Measurements from ENCODE around the gene INSC.

GRCh38 chr11:15095736-15096228 lies 18.9 kb upstream of the INSC start:
- TF ChIP-seq, protein P1, sequence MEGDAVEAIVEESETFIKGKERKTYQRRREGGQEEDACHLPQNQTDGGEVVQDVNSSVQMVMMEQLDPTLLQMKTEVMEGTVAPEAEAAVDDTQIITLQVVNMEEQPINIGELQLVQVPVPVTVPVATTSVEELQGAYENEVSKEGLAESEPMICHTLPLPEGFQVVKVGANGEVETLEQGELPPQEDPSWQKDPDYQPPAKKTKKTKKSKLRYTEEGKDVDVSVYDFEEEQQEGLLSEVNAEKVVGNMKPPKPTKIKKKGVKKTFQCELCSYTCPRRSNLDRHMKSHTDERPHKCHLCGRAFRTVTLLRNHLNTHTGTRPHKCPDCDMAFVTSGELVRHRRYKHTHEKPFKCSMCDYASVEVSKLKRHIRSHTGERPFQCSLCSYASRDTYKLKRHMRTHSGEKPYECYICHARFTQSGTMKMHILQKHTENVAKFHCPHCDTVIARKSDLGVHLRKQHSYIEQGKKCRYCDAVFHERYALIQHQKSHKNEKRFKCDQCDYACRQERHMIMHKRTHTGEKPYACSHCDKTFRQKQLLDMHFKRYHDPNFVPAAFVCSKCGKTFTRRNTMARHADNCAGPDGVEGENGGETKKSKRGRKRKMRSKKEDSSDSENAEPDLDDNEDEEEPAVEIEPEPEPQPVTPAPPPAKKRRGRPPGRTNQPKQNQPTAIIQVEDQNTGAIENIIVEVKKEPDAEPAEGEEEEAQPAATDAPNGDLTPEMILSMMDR (IDR thresholded peaks at IDR 0.05 in 8 of 11, conservative IDR thresholded peaks at IDR 0.05 in 3 of 11) = no peak
- no peak for TF ChIP-seq POLR2A (IDR thresholded peaks at IDR 0.05)
- no peak for TF ChIP-seq POLR2AphosphoS5 (IDR thresholded peaks at IDR 0.05)

All from spleen (tissue), 7 donors.